Vagina (tissue), 2 donors: ENCODE results near the gene CACNG7. TPM values are rescaled to one million over a fixed set of nuclear protein-coding genes. Genes with fewer than 3 reads are reported as not detected.

Experiments
- DNase-seq, 2 donors: peaks; one replicate each; pipeline ENCODE4 v3.0.0-alpha.2; 2017; ENCODE audit errors: extremely low spot score in 2 of 2
- H3K27ac ChIP-seq: fragments of 200-600 bp; sonication (generic); one replicate; pipeline ENCODE4 v1.5.1; 2019
- H3K27me3 ChIP-seq: fragments of 200-600 bp; sonication (generic); one replicate; pipeline ENCODE4 v1.5.1; 2019
- H3K36me3 ChIP-seq, 2 donors: fragments of 200-600 bp; sonication (generic); one replicate each; pipeline ENCODE4 v1.5.1; 2017 to 2019
- H3K4me1 ChIP-seq: fragments of 200-600 bp; sonication (generic); one replicate; pipeline ENCODE4 v1.5.1; 2019
- H3K4me3 ChIP-seq, 2 donors: fragments of 200-600 bp; sonication (generic); 1 replicate in 1 of 2; 2 replicates in 1 of 2; pipeline ENCODE4 v1.5.1; 2016 to 2019
- H3K9me3 ChIP-seq: fragments of 200-600 bp; sonication (generic); one replicate; pipeline ENCODE4 v1.5.1; 2019
- POLR2A ChIP-seq, 2 donors: fragments of 450-650 bp; IDR thresholded peaks; one replicate each; pipeline ENCODE4 v1.6.1; 2017; ENCODE audit warnings: antibody characterized with exemption in 2 of 2, mild to moderate bottlenecking in 2 of 2, moderate library complexity in 2 of 2
- POLR2AphosphoS5 ChIP-seq, 2 donors: sonication (generic); formaldehyde crosslinking; IDR thresholded peaks; one replicate each; pipeline ENCODE4 v1.9.0; 2017; ENCODE audit warnings: antibody characterized with exemption in 2 of 2, mild to moderate bottlenecking in 2 of 2, low read depth in 1 of 2; ENCODE audit not compliant: insufficient read depth in 1 of 2
- intact Hi-C: fragments of 100-400 bp; cut with DNase I; formaldehyde crosslinking; loops from one replicate; pipeline ENCODE4 v1.15.1; 2023
- total RNA-seq: library from RNA; depleted of rRNA; stranded (reverse); fragments of >200 nt; gene quantifications from one replicate; pipeline ENCODE4 v1.2.3, GENCODE V29; 2016
- TF ChIP-seq, protein P1 (sequence below), 3 experiments: fragments of 450-650 bp in 2 of 3; fragments of 200-600 bp in 1 of 3; sonication (generic) in 1 of 3; IDR thresholded peaks; one replicate each; pipeline ENCODE4 v1.5.1; 2017 to 2019; ENCODE audit warnings: antibody characterized with exemption in 3 of 3, mild to moderate bottlenecking in 2 of 3, moderate library complexity in 2 of 3

CACNG7 gene
- total RNA-seq, 1 donor from 2014 or later = not detected

DNA sequence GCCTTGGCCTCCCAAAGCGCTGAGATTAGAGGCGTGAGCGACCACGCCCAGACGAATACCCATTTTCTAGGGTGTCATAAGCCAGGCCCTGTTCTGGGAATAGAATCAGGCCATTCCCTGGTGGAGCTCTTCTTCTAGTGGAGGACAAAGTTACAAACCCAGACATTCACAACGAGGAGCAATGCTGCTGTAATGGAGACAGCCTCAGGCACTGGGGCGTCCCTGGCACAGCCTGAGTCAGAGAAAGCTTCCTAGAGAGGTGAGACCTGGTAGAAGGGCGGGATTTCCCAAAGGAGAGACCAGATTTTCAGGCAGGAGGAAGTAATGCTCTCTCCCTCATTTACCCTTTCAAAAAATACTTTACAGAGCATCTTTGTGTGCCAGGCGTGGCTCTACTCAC is 14.4 kb upstream of the CACNG7 start:
- TF ChIP-seq POLR2AphosphoS5 (IDR thresholded peaks at IDR 0.05; ENCODE audit: insufficient read depth in 1 of 2, low read depth in 1 of 2) = no peak
- TF ChIP-seq POLR2A (IDR thresholded peaks at IDR 0.05) = no peak
- TF ChIP-seq, protein P1, sequence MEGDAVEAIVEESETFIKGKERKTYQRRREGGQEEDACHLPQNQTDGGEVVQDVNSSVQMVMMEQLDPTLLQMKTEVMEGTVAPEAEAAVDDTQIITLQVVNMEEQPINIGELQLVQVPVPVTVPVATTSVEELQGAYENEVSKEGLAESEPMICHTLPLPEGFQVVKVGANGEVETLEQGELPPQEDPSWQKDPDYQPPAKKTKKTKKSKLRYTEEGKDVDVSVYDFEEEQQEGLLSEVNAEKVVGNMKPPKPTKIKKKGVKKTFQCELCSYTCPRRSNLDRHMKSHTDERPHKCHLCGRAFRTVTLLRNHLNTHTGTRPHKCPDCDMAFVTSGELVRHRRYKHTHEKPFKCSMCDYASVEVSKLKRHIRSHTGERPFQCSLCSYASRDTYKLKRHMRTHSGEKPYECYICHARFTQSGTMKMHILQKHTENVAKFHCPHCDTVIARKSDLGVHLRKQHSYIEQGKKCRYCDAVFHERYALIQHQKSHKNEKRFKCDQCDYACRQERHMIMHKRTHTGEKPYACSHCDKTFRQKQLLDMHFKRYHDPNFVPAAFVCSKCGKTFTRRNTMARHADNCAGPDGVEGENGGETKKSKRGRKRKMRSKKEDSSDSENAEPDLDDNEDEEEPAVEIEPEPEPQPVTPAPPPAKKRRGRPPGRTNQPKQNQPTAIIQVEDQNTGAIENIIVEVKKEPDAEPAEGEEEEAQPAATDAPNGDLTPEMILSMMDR (IDR thresholded peaks at IDR 0.05) = no peak
- H3K36me3 ChIP-seq = no peaks in the 10 kb centered on the region
- no peak overlapping the region for H3K27ac ChIP-seq
- H3K4me1 ChIP-seq = no peaks in the 10 kb centered on the region
- no peak overlapping the region for H3K4me3 ChIP-seq
- intact Hi-C loops = no loop called here
- no peaks in the 10 kb centered on the region for H3K9me3 ChIP-seq
- H3K27me3 ChIP-seq = no peaks in the 10 kb centered on the region
- DNase-seq = no peak

DNA sequence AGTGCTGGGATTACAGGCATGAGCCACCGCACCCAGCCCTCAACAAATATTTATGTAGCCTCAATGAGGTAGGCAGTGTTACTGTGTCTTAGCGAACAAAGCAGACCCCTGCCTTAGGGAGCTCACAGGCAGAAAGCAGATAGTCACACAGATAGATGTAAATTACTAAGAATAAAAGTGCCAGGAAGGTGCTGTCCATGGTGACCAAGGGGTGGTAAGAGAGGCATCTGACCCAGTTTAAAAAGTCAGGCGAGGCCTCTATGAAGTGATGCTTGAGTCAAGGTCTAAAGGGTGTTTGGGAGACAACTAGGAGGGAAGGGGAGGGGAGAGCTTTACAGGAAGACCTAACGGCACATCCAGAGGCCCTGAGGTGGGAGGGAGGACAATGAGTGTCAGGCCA is 12.4 kb upstream of the CACNG7 start:
- DNase-seq = no peak
- intact Hi-C loops = no loop called here
- Histone ChIP-seq H3K4me1 (no peaks in the 10 kb centered on the region), H3K27ac (no peak overlapping the region), H3K9me3 (no peaks in the 10 kb centered on the region), H3K36me3 (no peaks in the 10 kb centered on the region), H3K27me3 (no peaks in the 10 kb centered on the region), H3K4me3 (no peak overlapping the region)
- TF ChIP-seq POLR2AphosphoS5 (IDR thresholded peaks at IDR 0.05; ENCODE audit: insufficient read depth in 1 of 2, low read depth in 1 of 2) (no peak), POLR2A (IDR thresholded peaks at IDR 0.05) (no peak)
- TF ChIP-seq, protein P1 (IDR thresholded peaks at IDR 0.05) = no peak

DNA sequence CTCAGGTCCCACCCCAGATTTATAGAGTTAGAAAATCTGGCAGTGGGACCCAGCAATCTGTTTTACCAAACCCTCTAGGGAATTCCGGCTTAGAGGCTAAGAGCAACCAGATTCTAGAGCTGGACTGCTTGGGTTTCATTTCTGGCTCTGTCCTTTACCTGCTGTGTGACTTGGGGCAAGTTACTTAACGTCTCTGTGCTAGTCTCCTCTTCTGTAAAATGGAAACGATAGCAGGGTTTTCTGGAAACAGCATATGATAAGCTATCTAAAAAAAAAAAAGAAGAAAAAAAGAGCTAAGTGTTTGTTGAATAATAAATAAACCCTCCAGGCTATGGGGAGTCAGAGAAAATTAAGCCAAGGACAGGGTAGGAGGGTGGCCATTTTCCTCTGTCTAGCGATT is 11.6 kb upstream of the CACNG7 start:
- Histone ChIP-seq H3K4me1 (no peaks in the 10 kb centered on the region), H3K36me3 (no peaks in the 10 kb centered on the region), H3K4me3 (no peak overlapping the region), H3K27me3 (no peaks in the 10 kb centered on the region), H3K27ac (no peak overlapping the region), H3K9me3 (no peaks in the 10 kb centered on the region)
- intact Hi-C loops = no loop called here
- no peak for DNase-seq
- TF ChIP-seq POLR2A (IDR thresholded peaks at IDR 0.05) (no peak), POLR2AphosphoS5 (IDR thresholded peaks at IDR 0.05; ENCODE audit: insufficient read depth in 1 of 2, low read depth in 1 of 2) (no peak)
- TF ChIP-seq, protein P1 (IDR thresholded peaks at IDR 0.05) = no peak

DNA sequence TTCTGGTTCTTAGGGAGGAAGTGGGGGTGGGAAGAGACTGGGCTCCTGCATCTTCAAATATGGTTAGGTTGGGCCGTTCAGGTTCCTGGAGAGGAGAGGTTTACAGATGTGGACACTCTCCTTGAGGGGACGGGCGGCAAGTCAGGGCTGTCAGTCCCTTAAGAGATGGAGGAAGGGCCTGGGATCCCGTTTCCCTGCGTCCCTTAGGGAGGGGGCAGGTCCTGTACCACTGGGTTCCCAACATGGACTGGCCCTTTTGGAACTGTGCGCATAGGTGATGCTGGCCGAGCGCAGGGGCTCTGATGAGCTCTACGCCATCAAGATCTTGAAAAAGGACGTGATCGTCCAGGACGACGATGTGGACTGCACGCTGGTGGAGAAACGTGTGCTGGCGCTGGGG is 10.9 kb upstream of the CACNG7 start:
- Histone ChIP-seq H3K4me1 (no peaks in the 10 kb centered on the region), H3K36me3 (no peaks in the 10 kb centered on the region), H3K9me3 (no peaks in the 10 kb centered on the region), H3K4me3 (no peak overlapping the region), H3K27ac (no peak overlapping the region), H3K27me3 (no peaks in the 10 kb centered on the region)
- DNase-seq = no peak
- TF ChIP-seq POLR2AphosphoS5 (IDR thresholded peaks at IDR 0.05; ENCODE audit: insufficient read depth in 1 of 2, low read depth in 1 of 2) = no peak
- TF ChIP-seq, protein P1 (IDR thresholded peaks at IDR 0.05) = no peak
- TF ChIP-seq POLR2A (IDR thresholded peaks at IDR 0.05) = no peak
- intact Hi-C loops = no loop called here

DNA sequence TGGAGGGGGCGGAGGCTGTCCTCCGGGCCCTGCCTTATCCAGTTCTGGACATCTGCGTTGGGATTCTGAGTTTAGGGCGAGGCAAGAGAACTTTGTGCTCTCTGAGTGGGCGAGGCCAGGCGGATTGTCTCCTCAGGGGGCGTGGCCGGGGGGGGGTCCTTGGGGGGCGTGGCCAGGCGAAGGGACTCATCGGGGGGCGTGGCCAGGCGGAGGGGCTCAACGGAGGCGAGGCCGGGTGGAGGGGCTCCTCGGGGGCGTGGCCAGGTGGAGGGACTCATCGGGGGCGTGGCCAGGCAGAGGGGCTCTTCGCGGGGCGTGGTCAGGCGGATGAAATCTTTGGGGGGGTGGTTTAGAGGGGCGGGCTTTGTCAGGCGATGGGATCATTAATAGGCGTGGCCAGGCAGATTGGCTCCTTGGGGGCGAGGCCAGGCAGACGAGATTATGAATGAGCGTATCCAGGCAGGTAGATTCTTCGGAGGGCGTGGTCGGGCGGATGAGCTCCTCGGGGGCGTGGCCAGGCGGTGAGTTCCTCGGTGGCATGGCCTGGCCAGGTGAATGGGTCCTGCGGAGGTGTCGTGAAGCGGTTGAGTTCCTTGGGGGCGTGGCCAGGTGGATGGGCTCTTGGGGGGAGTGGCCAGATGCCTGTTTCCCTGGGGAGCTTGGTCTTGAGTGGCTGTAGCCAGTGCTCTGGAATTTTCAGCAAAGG is 10.3 kb upstream of the CACNG7 start:
- no peaks in the 10 kb centered on the region for H3K36me3 ChIP-seq
- no peak overlapping the region for H3K4me3 ChIP-seq
- intact Hi-C loops = no loop called here
- no peak for TF ChIP-seq POLR2AphosphoS5 (IDR thresholded peaks at IDR 0.05; ENCODE audit: insufficient read depth in 1 of 2, low read depth in 1 of 2)
- TF ChIP-seq POLR2A (IDR thresholded peaks at IDR 0.05) = no peak
- H3K4me1 ChIP-seq = no peaks in the 10 kb centered on the region
- no peaks in the 10 kb centered on the region for H3K27me3 ChIP-seq
- H3K27ac ChIP-seq = no peak overlapping the region
- no peak for DNase-seq
- H3K9me3 ChIP-seq = no peaks in the 10 kb centered on the region
